ENCODE results near the gene C2orf92.
"Not testable (repeated sequence)": the region's sequence is repeated elsewhere in the genome, so short reads cannot be mapped to it uniquely, and the experiment has no call there.

Gene C2orf92

DNA sequence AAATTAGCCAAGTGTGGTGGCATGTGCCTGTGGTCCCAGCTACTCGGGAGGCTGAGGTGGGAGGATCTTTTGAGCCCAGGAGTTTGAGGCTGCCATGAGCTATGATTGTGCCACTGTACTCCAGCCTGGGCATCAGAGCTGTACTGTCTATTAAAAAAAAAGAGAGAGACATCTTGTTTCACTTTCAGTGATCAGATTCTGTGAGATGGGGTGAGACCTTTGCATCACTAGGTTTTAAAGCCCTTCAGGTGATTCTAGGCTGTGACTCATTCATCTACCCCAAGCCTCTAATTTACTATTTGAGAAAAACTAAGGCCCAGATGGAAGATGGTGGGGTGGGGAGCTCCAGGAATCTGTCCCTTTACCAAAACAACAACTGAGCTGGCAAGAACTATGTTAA is 7.1 kb downstream of the C2orf92 start:
- CTCF ChIA-PET: no interaction called here
- no peak for DNase-seq (ENCODE audit: extremely low spot score)
- POLR2A ChIA-PET: interaction anchor here (0.9 to 2.4 kb wide), 3 partner anchors 13 to 16 kb away, joined by 3 to 13 read pairs (median 3); partner anchors contain the start of gene ACTR1B
- TF ChIP-seq SUZ12 (IDR thresholded peaks at IDR 0.05) (no peak), L3MBTL2 (conservative IDR thresholded peaks at IDR 0.05) (no peak), BHLHE40 (IDR thresholded peaks at IDR 0.05; ENCODE audit: borderline replicate concordance) (no peak), HDGF (IDR thresholded peaks at IDR 0.05; ENCODE audit: borderline replicate concordance) (no peak), FOXA1 (IDR thresholded peaks at IDR 0.05) (no peak), LEF1 (IDR thresholded peaks at IDR 0.05; ENCODE audit: borderline replicate concordance) (no peak), FOXM1 (IDR thresholded peaks at IDR 0.05; ENCODE audit: borderline replicate concordance) (no peak), NFRKB (IDR thresholded peaks at IDR 0.05) (no peak), ELF4 (IDR thresholded peaks at IDR 0.05) (no peak), ZNF384 (IDR thresholded peaks at IDR 0.05) (no peak), FOXK2 (IDR thresholded peaks at IDR 0.05) (no peak), TARDBP (IDR thresholded peaks at IDR 0.05) (no peak), CTBP1 (IDR thresholded peaks at IDR 0.05; ENCODE audit: borderline replicate concordance) (no peak), ARNT (IDR thresholded peaks at IDR 0.05) (no peak), SP1 (IDR thresholded peaks at IDR 0.05) (no peak)
- TF ChIP-seq, protein P1, sequence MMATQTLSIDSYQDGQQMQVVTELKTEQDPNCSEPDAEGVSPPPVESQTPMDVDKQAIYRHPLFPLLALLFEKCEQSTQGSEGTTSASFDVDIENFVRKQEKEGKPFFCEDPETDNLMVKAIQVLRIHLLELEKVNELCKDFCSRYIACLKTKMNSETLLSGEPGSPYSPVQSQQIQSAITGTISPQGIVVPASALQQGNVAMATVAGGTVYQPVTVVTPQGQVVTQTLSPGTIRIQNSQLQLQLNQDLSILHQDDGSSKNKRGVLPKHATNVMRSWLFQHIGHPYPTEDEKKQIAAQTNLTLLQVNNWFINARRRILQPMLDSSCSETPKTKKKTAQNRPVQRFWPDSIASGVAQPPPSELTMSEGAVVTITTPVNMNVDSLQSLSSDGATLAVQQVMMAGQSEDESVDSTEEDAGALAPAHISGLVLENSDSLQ (IDR thresholded peaks at IDR 0.05): no peak

DNA sequence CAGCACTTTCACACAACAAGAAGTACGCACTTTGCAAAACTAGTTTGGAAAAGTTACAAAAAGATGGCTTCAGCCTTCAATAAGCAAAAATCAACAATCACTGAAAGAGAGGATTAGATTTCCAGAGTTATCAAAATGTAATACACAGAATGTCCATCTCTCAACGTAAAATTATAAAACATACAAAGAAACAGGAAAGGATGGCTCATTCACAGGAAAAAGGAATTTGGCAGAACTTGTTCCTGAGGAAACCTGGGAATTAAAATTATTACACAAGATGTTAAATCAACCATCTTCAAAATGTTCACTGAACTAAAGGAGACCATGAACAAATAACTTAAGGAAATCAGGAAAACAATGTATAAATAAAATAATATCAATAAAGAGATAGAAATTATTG is 8.0 kb downstream of the C2orf92 start:
- ChIA-PET POLR2A (interaction anchor here (1.0 kb wide), 1 partner anchor 17 kb away, joined by 3 read pairs; no protein-coding TSS in a partner anchor), CTCF (interaction anchor here (0.6 kb wide), 1 partner anchor 12 kb away, joined by 3 read pairs; no protein-coding TSS in a partner anchor)
- TF ChIP-seq TARDBP (IDR thresholded peaks at IDR 0.05): no peak
- TF ChIP-seq ELF4 (IDR thresholded peaks at IDR 0.05): no peak
- TF ChIP-seq FOXK2 (IDR thresholded peaks at IDR 0.05): no peak
- TF ChIP-seq HDGF (IDR thresholded peaks at IDR 0.05; ENCODE audit: borderline replicate concordance): no peak
- TF ChIP-seq FOXA1 (IDR thresholded peaks at IDR 0.05): no peak
- TF ChIP-seq ARNT (IDR thresholded peaks at IDR 0.05): no peak
- no peak for TF ChIP-seq FOXM1 (IDR thresholded peaks at IDR 0.05; ENCODE audit: borderline replicate concordance)
- no peak for TF ChIP-seq BHLHE40 (IDR thresholded peaks at IDR 0.05; ENCODE audit: borderline replicate concordance)
- TF ChIP-seq NFRKB (IDR thresholded peaks at IDR 0.05): no peak
- TF ChIP-seq, protein P1 (IDR thresholded peaks at IDR 0.05): no peak
- no peak for TF ChIP-seq L3MBTL2 (conservative IDR thresholded peaks at IDR 0.05)
- no peak for TF ChIP-seq SUZ12 (IDR thresholded peaks at IDR 0.05)
- no peak for TF ChIP-seq ZNF384 (IDR thresholded peaks at IDR 0.05)
- TF ChIP-seq CTBP1 (IDR thresholded peaks at IDR 0.05; ENCODE audit: borderline replicate concordance): no peak
- TF ChIP-seq SP1 (IDR thresholded peaks at IDR 0.05): no peak
- no peak for TF ChIP-seq LEF1 (IDR thresholded peaks at IDR 0.05; ENCODE audit: borderline replicate concordance)
- DNase-seq (ENCODE audit: extremely low spot score): no peak

DNA sequence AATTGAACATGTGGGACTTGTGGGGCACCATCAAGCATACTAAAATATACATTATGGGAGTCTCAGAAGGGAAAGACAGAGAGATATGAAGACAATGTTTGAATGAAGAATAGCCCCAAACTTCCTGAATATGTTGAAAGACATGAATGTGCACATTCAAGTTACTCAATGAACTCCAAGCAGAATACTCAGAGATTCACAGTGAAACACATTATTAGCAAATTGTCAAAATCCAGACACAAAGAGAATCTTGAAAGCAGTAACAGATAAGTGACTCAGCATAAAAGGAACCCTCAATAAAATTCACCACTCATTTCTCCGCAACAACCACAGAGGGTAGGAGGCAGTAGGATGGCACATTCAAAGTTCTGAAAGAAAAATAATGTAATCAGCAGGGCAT is 8.8 kb downstream of the C2orf92 start:
- DNase-seq (ENCODE audit: extremely low spot score): no peak
- POLR2A ChIA-PET: no interaction called here
- CTCF ChIA-PET: no interaction called here
- TF ChIP-seq LEF1 (IDR thresholded peaks at IDR 0.05; ENCODE audit: borderline replicate concordance) (no peak), NFRKB (IDR thresholded peaks at IDR 0.05) (no peak), FOXM1 (IDR thresholded peaks at IDR 0.05; ENCODE audit: borderline replicate concordance) (no peak), FOXK2 (IDR thresholded peaks at IDR 0.05) (no peak), CTBP1 (IDR thresholded peaks at IDR 0.05; ENCODE audit: borderline replicate concordance) (no peak), SUZ12 (IDR thresholded peaks at IDR 0.05) (no peak), ARNT (IDR thresholded peaks at IDR 0.05) (no peak), FOXA1 (IDR thresholded peaks at IDR 0.05) (no peak), TARDBP (IDR thresholded peaks at IDR 0.05) (no peak), BHLHE40 (IDR thresholded peaks at IDR 0.05; ENCODE audit: borderline replicate concordance) (no peak), L3MBTL2 (conservative IDR thresholded peaks at IDR 0.05) (no peak), ZNF384 (IDR thresholded peaks at IDR 0.05) (no peak), ELF4 (IDR thresholded peaks at IDR 0.05) (no peak), HDGF (IDR thresholded peaks at IDR 0.05; ENCODE audit: borderline replicate concordance) (no peak), SP1 (IDR thresholded peaks at IDR 0.05) (no peak)
- TF ChIP-seq, protein P1 (IDR thresholded peaks at IDR 0.05): no peak

DNA sequence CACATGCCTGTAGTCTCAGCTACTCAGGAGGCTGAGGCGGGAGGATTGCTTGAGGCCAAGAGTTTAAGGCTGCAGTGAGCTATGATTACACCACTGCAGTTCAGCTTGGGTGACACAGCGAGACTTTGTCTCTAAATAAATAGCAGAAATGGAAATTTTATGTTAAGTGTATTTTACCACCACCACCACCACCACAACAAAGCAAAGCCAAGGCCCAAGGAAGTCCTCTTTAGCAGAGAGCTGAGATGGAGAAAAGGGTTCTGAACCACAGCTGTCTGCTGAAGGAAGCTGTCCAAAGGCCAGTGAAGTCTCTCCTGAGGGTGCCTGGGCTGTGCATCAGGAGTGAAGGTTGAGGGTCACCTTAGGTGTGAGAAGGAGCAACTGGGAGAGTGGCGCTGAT is 17.7 kb downstream of the C2orf92 start:
- CTCF ChIA-PET: not testable (repeated sequence)
- POLR2A ChIA-PET: interaction anchor here (0.9 kb wide), 1 partner anchor 23 kb away, joined by 3 read pairs; the partner anchor contains the start of gene ACTR1B

DNA sequence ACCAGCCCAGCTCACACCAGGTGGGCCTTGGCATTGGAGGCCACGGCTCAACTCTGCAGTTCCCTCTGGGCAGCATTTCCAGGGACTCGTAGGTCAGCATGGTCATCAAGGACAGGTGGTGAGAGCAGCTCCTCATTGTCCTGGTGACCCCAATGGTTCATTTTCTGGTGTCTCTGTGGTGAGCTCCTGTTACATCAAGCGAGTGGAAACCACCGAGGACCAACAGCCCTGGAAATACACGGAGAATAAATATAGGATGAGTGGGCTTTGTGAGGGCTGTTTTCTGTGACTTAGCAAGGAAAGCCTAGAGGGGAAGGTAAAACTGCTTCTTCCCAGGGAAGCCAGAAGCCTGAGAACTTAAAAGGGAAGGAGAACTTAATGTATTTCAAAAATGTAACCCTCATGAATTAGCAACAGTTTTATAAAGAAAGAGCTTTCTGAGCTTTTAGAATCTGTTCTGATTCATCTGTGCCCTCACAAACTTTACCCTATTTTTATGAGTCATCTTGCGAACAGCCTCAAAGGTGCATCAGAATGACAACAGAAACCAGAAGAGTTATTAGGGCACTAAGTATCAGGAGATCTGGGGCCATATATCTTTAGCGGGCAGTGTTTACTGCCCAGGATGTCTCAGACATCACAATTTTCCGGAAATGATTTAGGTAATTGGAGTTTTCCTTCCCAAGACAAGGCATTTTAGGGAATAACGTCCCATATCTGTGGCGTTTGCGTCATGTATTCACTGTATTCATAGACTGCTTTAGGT is 18.7 kb downstream of the C2orf92 start:
- CTCF ChIA-PET: no interaction called here
- POLR2A ChIA-PET: interaction anchor here (1.2 kb wide), 1 partner anchor 13 kb away, joined by 3 read pairs; no protein-coding TSS in a partner anchor
- TF ChIP-seq BHLHE40 (IDR thresholded peaks at IDR 0.05; ENCODE audit: borderline replicate concordance): no peak
- no peak for TF ChIP-seq NFRKB (IDR thresholded peaks at IDR 0.05)
- TF ChIP-seq SP1 (IDR thresholded peaks at IDR 0.05): no peak
- TF ChIP-seq L3MBTL2 (conservative IDR thresholded peaks at IDR 0.05): no peak
- no peak for TF ChIP-seq FOXM1 (IDR thresholded peaks at IDR 0.05; ENCODE audit: borderline replicate concordance)
- TF ChIP-seq ZNF384 (IDR thresholded peaks at IDR 0.05): no peak
- no peak for TF ChIP-seq TARDBP (IDR thresholded peaks at IDR 0.05)
- no peak for TF ChIP-seq ELF4 (IDR thresholded peaks at IDR 0.05)
- no peak for TF ChIP-seq LEF1 (IDR thresholded peaks at IDR 0.05; ENCODE audit: borderline replicate concordance)
- TF ChIP-seq FOXA1 (IDR thresholded peaks at IDR 0.05): no peak
- TF ChIP-seq, protein P1 (IDR thresholded peaks at IDR 0.05): no peak
- TF ChIP-seq SUZ12 (IDR thresholded peaks at IDR 0.05): no peak
- no peak for TF ChIP-seq HDGF (IDR thresholded peaks at IDR 0.05; ENCODE audit: borderline replicate concordance)
- TF ChIP-seq ARNT (IDR thresholded peaks at IDR 0.05): no peak
- no peak for TF ChIP-seq FOXK2 (IDR thresholded peaks at IDR 0.05)
- DNase-seq (ENCODE audit: extremely low spot score): no peak

More for the DNA sequence above, 17.7 kb downstream of the C2orf92 start:
- DNase-seq (ENCODE audit: extremely low spot score): not testable (repeated sequence)

Data from HEK293T (cell line).